A673 (cell line): ENCODE results near the gene HMCN2. TPM values are rescaled to one million over a fixed set of nuclear protein-coding genes. Genes with fewer than 3 reads are reported as not detected.

Experiments used
- BruUV-seq: library from RNA; stranded (reverse); fragments of 400-500 nt; replicated peaks from 2 replicates; lab custom pipeline; 2021; lab: Mats Ljungman, UMichigan
- CTCF ChIA-PET: fragments of 300-600 bp; sonication (Branson Sonifier 250); formaldehyde crosslinking; loops from one replicate; lab custom pipeline; 2022; ENCODE audit warnings: antibody characterized with exemption; lab: Charles Lee
- POLR2A ChIA-PET: fragments of 300-600 bp; sonication (Branson Sonifier 250); formaldehyde crosslinking; loops from one replicate; lab custom pipeline; 2022; ENCODE audit warnings: antibody characterized with exemption; ENCODE audit not compliant: low non-redundant PET; lab: Charles Lee
- DNase-seq: peaks from one replicate; pipeline ENCODE4 v3.0.0-alpha.2; 2015; ENCODE audit warnings: low spot score
- H3K27ac ChIP-seq: fragments of 200-600 bp; sonication (generic); 2 replicates; pipeline ENCODE4 v1.5.1; 2016; ENCODE audit warnings: mixed run types, low read depth, mild to moderate bottlenecking, mixed read lengths, antibody characterized with exemption, low read length; ENCODE audit not compliant: poor library complexity, severe bottlenecking
- H3K27me3 ChIP-seq: fragments of 200-600 bp; sonication (generic); replicated peaks from 2 replicates; pipeline ENCODE4 v1.6.1; 2017; ENCODE audit warnings: mixed run types, low read depth, mild to moderate bottlenecking, mixed read lengths, antibody characterized with exemption, low read length; ENCODE audit not compliant: insufficient read depth, poor library complexity
- H3K36me3 ChIP-seq: fragments of 200-600 bp; sonication (generic); 2 replicates; pipeline ENCODE4 v1.6.1; 2016; ENCODE audit warnings: mixed run types, mild to moderate bottlenecking, mixed read lengths, antibody characterized with exemption, low read length; ENCODE audit not compliant: insufficient read depth, poor library complexity, severe bottlenecking
- H3K4me1 ChIP-seq: fragments of 200-600 bp; sonication (generic); 2 replicates; pipeline ENCODE4 v1.6.1; 2017; ENCODE audit warnings: mixed run types, mild to moderate bottlenecking, mixed read lengths, antibody characterized with exemption, low read length; ENCODE audit not compliant: insufficient read depth, poor library complexity, severe bottlenecking
- H3K4me3 ChIP-seq: fragments of 200-600 bp; sonication (generic); 2 replicates; pipeline ENCODE4 v1.5.1; 2016; ENCODE audit warnings: low read depth, mixed run types, mild to moderate bottlenecking, mixed read lengths, low read length; ENCODE audit not compliant: poor library complexity, severe bottlenecking
- H3K9me3 ChIP-seq: fragments of 200-600 bp; sonication (generic); 2 replicates; pipeline ENCODE4 v1.6.1; 2016; ENCODE audit warnings: mixed run types, low read depth, mild to moderate bottlenecking, mixed read lengths, antibody characterized with exemption, low read length; ENCODE audit not compliant: poor library complexity, severe bottlenecking
- EZH2 ChIP-seq: fragments of 200-600 bp; sonication (generic); IDR thresholded peaks from 2 replicates; pipeline ENCODE4 v1.6.1; 2017; ENCODE audit warnings: borderline replicate concordance, low read depth, mild to moderate bottlenecking, mixed read lengths, antibody characterized with exemption, low read length; ENCODE audit not compliant: poor library complexity, severe bottlenecking
- intact Hi-C: fragments of 100-400 bp; cut with micrococcal nuclease; formaldehyde crosslinking; loops from one replicate; pipeline ENCODE4 v1.10.0; 2022; ENCODE audit not compliant: unreplicated experiment
- total RNA-seq: library from RNA; stranded (reverse); gene quantifications from 2 replicates; pipeline ENCODE4 v1.2.3, GENCODE V29; 2021
- TF ChIP-seq, protein P1 (sequence below): fragments of 300-800, 200-600 bp; sonication (generic); conservative IDR thresholded peaks from 2 replicates; pipeline ENCODE4 v1.5.1; 2017; ENCODE audit warnings: low read depth, mild to moderate bottlenecking, antibody characterized with exemption, low read length, moderate library complexity, mixed read lengths

HMCN2 gene
- total RNA-seq, 1 experiment from 2014 or later, result 0.28 TPM

- no peak for DNase-seq
Measured at GRCh38 chr9:130406278-130406895, 140.8 kb downstream of the HMCN2 start.

DNA sequence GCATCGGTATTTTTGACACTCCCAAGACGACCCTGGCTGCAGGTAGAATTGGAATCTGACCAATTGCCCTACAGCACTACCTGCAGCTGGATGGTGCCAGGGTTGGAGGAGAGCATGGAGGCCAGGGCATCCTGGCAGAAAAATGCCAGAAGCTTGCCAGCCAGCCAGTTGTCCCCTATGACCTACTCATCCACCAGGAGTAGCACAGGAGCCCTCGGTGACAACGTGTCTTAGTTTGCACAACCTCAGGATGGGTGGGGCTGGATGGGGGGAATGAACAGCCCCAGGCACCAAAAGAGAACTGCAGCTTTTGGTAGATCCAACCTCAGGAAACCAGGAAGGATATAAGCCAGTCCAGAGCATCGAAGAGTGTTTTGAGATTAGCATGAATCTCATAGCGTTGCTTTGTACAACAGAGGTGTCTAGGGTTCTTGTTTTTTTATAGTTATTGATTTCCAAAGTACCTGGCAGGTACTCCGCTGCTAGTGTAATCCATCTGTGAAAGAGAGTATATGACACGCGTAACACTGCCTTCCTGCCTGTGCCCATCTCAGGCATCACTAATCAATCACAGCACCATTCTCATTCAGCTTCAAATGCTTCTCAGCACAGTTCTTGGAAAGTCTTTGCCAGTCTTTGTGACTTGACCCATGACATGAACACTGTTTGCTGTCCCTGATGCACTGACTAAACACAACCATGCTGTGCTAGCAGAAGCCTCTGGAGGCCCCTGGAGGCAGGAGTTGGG is 142.5 kb downstream of the HMCN2 start:
- no peaks in the 10 kb centered on the region for H3K4me1 ChIP-seq
- ChIA-PET POLR2A (no interaction called here), CTCF (no interaction called here)
- H3K4me3 ChIP-seq, result no peak overlapping the region
- H3K9me3 ChIP-seq, result no peaks in the 10 kb centered on the region
- no peak for DNase-seq
- TF ChIP-seq, protein P1, sequence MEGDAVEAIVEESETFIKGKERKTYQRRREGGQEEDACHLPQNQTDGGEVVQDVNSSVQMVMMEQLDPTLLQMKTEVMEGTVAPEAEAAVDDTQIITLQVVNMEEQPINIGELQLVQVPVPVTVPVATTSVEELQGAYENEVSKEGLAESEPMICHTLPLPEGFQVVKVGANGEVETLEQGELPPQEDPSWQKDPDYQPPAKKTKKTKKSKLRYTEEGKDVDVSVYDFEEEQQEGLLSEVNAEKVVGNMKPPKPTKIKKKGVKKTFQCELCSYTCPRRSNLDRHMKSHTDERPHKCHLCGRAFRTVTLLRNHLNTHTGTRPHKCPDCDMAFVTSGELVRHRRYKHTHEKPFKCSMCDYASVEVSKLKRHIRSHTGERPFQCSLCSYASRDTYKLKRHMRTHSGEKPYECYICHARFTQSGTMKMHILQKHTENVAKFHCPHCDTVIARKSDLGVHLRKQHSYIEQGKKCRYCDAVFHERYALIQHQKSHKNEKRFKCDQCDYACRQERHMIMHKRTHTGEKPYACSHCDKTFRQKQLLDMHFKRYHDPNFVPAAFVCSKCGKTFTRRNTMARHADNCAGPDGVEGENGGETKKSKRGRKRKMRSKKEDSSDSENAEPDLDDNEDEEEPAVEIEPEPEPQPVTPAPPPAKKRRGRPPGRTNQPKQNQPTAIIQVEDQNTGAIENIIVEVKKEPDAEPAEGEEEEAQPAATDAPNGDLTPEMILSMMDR, result no peak
- TF ChIP-seq EZH2, result no peak
- H3K27me3 ChIP-seq, result peaks cover 10% of the 10 kb centered on the region
- no TSS peak for BruUV-seq
- intact Hi-C loops, result no loop called here
- H3K36me3 ChIP-seq, result no peaks in the 10 kb centered on the region
- no peak overlapping the region for H3K27ac ChIP-seq

More at GRCh38 chr9:130406278-130406895, 140.8 kb downstream of the HMCN2 start:
- ChIA-PET POLR2A (no interaction called here), CTCF (no interaction called here)
- no peak overlapping the region for H3K27ac ChIP-seq
- peaks cover 3% of the 10 kb centered on the region for H3K27me3 ChIP-seq
- H3K4me3 ChIP-seq, result no peak overlapping the region
- BruUV-seq, result no TSS peak
- TF ChIP-seq EZH2, result no peak
- TF ChIP-seq, protein P1, result no peak
- no peaks in the 10 kb centered on the region for H3K36me3 ChIP-seq
- H3K4me1 ChIP-seq, result no peaks in the 10 kb centered on the region
- intact Hi-C loops, result no loop called here
- H3K9me3 ChIP-seq, result no peaks in the 10 kb centered on the region

- no peak for TF ChIP-seq EZH2
- TF ChIP-seq, protein P1, result 0 out of 2 replicates have a peak, but pooled peaks have one; percentile 19
- no TSS peak for BruUV-seq
- DNase-seq, result no peak
- no peaks in the 10 kb centered on the region for H3K4me1 ChIP-seq
- ChIA-PET POLR2A (no interaction called here), CTCF (no interaction called here)
- H3K27ac ChIP-seq, result no peak overlapping the region
- peaks cover 16% of the 10 kb centered on the region for H3K27me3 ChIP-seq
- H3K36me3 ChIP-seq, result no peaks in the 10 kb centered on the region
- no peak overlapping the region for H3K4me3 ChIP-seq
- no peaks in the 10 kb centered on the region for H3K9me3 ChIP-seq
- intact Hi-C loops, result no loop called here
Measured at GRCh38 chr9:130408669-130409068, 143.1 kb downstream of the HMCN2 start.
